HG02938 (cell line): ENCODE results near the gene ZNF180.
"Not testable (repeated sequence)": the region's sequence is repeated elsewhere in the genome, so short reads cannot be mapped to it uniquely, and the experiment has no call there.

Source experiments
- ATAC-seq: cut with Tn5 transposase; IDR thresholded peaks from one replicate; pipeline ENCODE4 v1.9.1; 2021; ENCODE audit warnings: mild to moderate bottlenecking, moderate library complexity; ENCODE audit not compliant: unreplicated experiment

ZNF180 gene

GRCh38 chr19:44499962-44500949, at the start of gene ZNF180:
Gene ZNF180 (minus strand): TSS chr19:44500522. CDS start chr19:44497334, 3,188 bp downstream.
- peak; percentile 86 for ATAC-seq

GRCh38 chr19:44549507-44549906, 49.2 kb upstream of the ZNF180 start:
- no peak for ATAC-seq

- ATAC-seq, result no peak
Observed at GRCh38 chr19:44548736-44549135, 48.4 kb upstream of the ZNF180 start.

- no peak for ATAC-seq
Observed at GRCh38 chr19:44544031-44544430, 43.7 kb upstream of the ZNF180 start.

GRCh38 chr19:44542671-44543070, 42.3 kb upstream of the ZNF180 start:
- no peak for ATAC-seq

GRCh38 chr19:44540736-44541135, 40.4 kb upstream of the ZNF180 start:
- no peak for ATAC-seq

GRCh38 chr19:44539991-44540390, 39.7 kb upstream of the ZNF180 start:
- no peak for ATAC-seq

- ATAC-seq, result no peak
Observed at GRCh38 chr19:44539236-44539826, 39.0 kb upstream of the ZNF180 start.

GRCh38 chr19:44535361-44535760, 35.0 kb upstream of the ZNF180 start:
- not testable (repeated sequence) for ATAC-seq

GRCh38 chr19:44532819-44533218, 32.5 kb upstream of the ZNF180 start:
- no peak for ATAC-seq

- ATAC-seq, result no peak
Observed at GRCh38 chr19:44530777-44531176, 30.5 kb upstream of the ZNF180 start.

GRCh38 chr19:44529536-44529935, 29.2 kb upstream of the ZNF180 start, which contains the start of gene CEACAM20:
Gene CEACAM20 (minus strand): TSS chr19:44529675. CDS start chr19:44529509, 166 bp downstream.
- no peak for ATAC-seq

- ATAC-seq, result no peak
Observed at GRCh38 chr19:44527554-44527953, 27.2 kb upstream of the ZNF180 start.

- ATAC-seq, result no peak
Observed at GRCh38 chr19:44525721-44526430, 25.6 kb upstream of the ZNF180 start.

GRCh38 chr19:44521370-44521769, 21.0 kb upstream of the ZNF180 start:
- ATAC-seq, result no peak

- no peak for ATAC-seq
Observed at GRCh38 chr19:44517146-44517545, 16.8 kb upstream of the ZNF180 start.

- ATAC-seq, result no peak
Observed at GRCh38 chr19:44515907-44516306, 15.6 kb upstream of the ZNF180 start.

- ATAC-seq, result no peak
Observed at GRCh38 chr19:44515031-44515430, 14.7 kb upstream of the ZNF180 start.

- ATAC-seq, result no peak
Observed at GRCh38 chr19:44512326-44513298, 12.3 kb upstream of the ZNF180 start.

GRCh38 chr19:44509478-44509877, 9.2 kb upstream of the ZNF180 start:
- ATAC-seq, result no peak
